ENCODE data around the gene ARSI.
A peak's percentile ranks its signal among the peaks of the same experiment; 100 is the strongest.

The ARSI gene

GRCh38 chr5:150262502-150262901, 40.2 kb downstream of the ARSI start:
- no peak overlapping the region for H2BK120ac ChIP-seq (ENCODE audit: low read depth, low read length)
- no peak overlapping the region for H3K23ac ChIP-seq (ENCODE audit: low read depth, low read length, poor library complexity)
- no CpG with 5 or more reads among the region's 7 CpGs for WGBS, 2 donors (ENCODE audit: extremely low coverage in 2 of 2, insufficient read length in 2 of 2, insufficient replicate concordance in 1 of 2)
- no peak overlapping the region for H4K91ac ChIP-seq (ENCODE audit: low read depth, low read length, poor library complexity)
- no peak overlapping the region for H2BK5ac ChIP-seq (ENCODE audit: low read length)
- H3K27ac ChIP-seq (replicated peaks; ENCODE audit: low read length) = no peak overlapping the region
- no peak overlapping the region for H4K8ac ChIP-seq (ENCODE audit: low read depth, low read length)
- no peak overlapping the region for H2AFZ ChIP-seq (ENCODE audit: low read length)
- no peak overlapping the region for H3K4me3 ChIP-seq (ENCODE audit: low read length in 2 of 2)
- no peak overlapping the region for H2BK15ac ChIP-seq (ENCODE audit: low read length)
- peaks cover 2% of the 10 kb centered on the region for H3K79me1 ChIP-seq (ENCODE audit: low read depth, low read length)
- no peaks in the 10 kb centered on the region for H3K27me3 ChIP-seq (ENCODE audit: control insufficient read depth in 3 of 3, insufficient read depth in 3 of 3, low read depth in 1 of 3, low read length in 3 of 3)
- no peak overlapping the region for H2AK5ac ChIP-seq (ENCODE audit: low read depth, low read length)
- peaks cover 15 to 31% of the 10 kb centered on the region in 2 donors for H3K4me1 ChIP-seq (ENCODE audit: control insufficient read depth in 2 of 2, insufficient read depth in 1 of 2, low read depth in 1 of 2, low read length in 2 of 2)
- no peak overlapping the region for H3K4me2 ChIP-seq (ENCODE audit: insufficient read depth, low read length, poor library complexity, severe bottlenecking)
- H3K9ac ChIP-seq (ENCODE audit: low read depth, low read length, poor library complexity) = no peak overlapping the region
- DNase-seq (ENCODE audit: low spot score) = no peak
- no peak overlapping the region for H3K14ac ChIP-seq (ENCODE audit: low read length)
- no peak overlapping the region for H3K4ac ChIP-seq (ENCODE audit: low read length)
- peaks cover 0 to 2% of the 10 kb centered on the region in 2 donors for H3K36me3 ChIP-seq (replicated peaks in 1 of 2; ENCODE audit: control insufficient read depth in 2 of 2, insufficient read depth in 2 of 2, low read length in 2 of 2)
- H3K18ac ChIP-seq (ENCODE audit: low read length) = no peak overlapping the region
- H3K9me3 ChIP-seq (replicated peaks in 1 of 2; ENCODE audit: control insufficient read depth in 2 of 2, insufficient read depth in 1 of 2, low read depth in 1 of 2, low read length in 2 of 2) = peaks cover 0 to 2% of the 10 kb centered on the region in 2 donors
- no peak overlapping the region for H2BK12ac ChIP-seq (ENCODE audit: low read length)

DNA sequence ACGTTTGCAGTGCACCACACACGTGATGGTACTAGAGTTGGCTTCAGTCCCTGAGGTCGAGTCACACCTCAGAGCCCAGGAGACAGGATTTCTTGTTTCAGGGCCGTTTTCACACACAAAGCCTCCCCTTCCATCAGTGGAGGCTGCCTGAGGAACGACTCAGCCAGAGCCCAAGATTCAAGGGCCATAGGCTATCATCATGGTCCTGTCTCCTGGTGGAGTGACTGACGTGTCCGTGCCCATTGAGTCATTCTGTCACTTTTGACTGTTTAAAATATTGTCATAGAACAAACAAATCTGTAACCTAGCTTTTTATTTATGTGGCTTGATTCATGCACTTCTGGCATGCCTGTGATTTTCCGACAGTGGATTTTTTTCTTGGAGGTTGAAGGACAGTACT, 41.5 kb downstream of the ARSI start:
- Histone ChIP-seq H3K23ac (ENCODE audit: low read depth, low read length, poor library complexity) (no peak overlapping the region), H3K4me1 (ENCODE audit: control insufficient read depth in 2 of 2, insufficient read depth in 1 of 2, low read depth in 1 of 2, low read length in 2 of 2) (peaks cover 18 to 34% of the 10 kb centered on the region in 2 donors), H2BK12ac (ENCODE audit: low read length) (no peak overlapping the region), H3K4me2 (ENCODE audit: insufficient read depth, low read length, poor library complexity, severe bottlenecking) (no peak overlapping the region), H2BK15ac (ENCODE audit: low read length) (no peak overlapping the region), H4K8ac (ENCODE audit: low read depth, low read length) (no peak overlapping the region), H3K9me3 (replicated peaks in 1 of 2; ENCODE audit: control insufficient read depth in 2 of 2, insufficient read depth in 1 of 2, low read depth in 1 of 2, low read length in 2 of 2) (peaks cover 0 to 2% of the 10 kb centered on the region in 2 donors), H2BK5ac (ENCODE audit: low read length) (no peak overlapping the region), H3K9ac (ENCODE audit: low read depth, low read length, poor library complexity) (no peak overlapping the region), H3K4me3 (ENCODE audit: low read length in 2 of 2) (no peak overlapping the region), H2AK5ac (ENCODE audit: low read depth, low read length) (no peak overlapping the region), H3K18ac (ENCODE audit: low read length) (no peak overlapping the region), H2BK120ac (ENCODE audit: low read depth, low read length) (no peak overlapping the region), H3K27ac (replicated peaks; ENCODE audit: low read length) (no peak overlapping the region), H3K14ac (ENCODE audit: low read length) (no peak overlapping the region), H3K36me3 (replicated peaks in 1 of 2; ENCODE audit: control insufficient read depth in 2 of 2, insufficient read depth in 2 of 2, low read length in 2 of 2) (peaks cover 0 to 2% of the 10 kb centered on the region in 2 donors), H4K91ac (ENCODE audit: low read depth, low read length, poor library complexity) (no peak overlapping the region), H3K4ac (ENCODE audit: low read length) (no peak overlapping the region), H3K27me3 (ENCODE audit: control insufficient read depth in 3 of 3, insufficient read depth in 3 of 3, low read depth in 1 of 3, low read length in 3 of 3) (no peaks in the 10 kb centered on the region), H2AFZ (ENCODE audit: low read length) (no peak overlapping the region), H3K79me1 (ENCODE audit: low read depth, low read length) (peaks cover 2% of the 10 kb centered on the region)
- WGBS, 2 donors (ENCODE audit: extremely low coverage in 2 of 2, insufficient read length in 2 of 2, insufficient replicate concordance in 1 of 2) = no CpG with 5 or more reads among the region's 8 CpGs
- no peak for DNase-seq (ENCODE audit: low spot score)

DNA sequence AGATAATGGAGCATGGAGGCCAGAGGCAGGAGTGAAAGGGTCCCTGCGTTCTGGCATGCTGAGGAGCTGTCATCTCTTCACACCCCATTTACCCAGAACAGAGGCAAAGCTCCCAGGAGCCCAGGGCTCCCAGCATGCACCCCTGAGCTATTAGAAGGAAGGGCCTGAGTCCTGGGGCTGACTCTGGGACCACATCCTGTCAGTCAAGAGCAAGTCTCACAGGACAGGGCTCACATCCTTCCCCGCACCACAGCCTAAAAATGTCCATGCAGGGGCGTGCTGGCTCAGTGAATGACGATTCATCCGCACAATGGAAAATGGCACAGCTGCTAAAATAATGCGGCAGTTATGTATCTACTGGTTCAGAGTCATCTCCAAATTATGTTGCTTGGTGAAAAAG, 44.6 kb downstream of the ARSI start:
- Histone ChIP-seq H2BK15ac (ENCODE audit: low read length) (no peak overlapping the region), H2AFZ (ENCODE audit: low read length) (peak overlapping the region; percentile 36), H3K4ac (ENCODE audit: low read length) (no peak overlapping the region), H4K8ac (ENCODE audit: low read depth, low read length) (no peak overlapping the region), H3K9ac (ENCODE audit: low read depth, low read length, poor library complexity) (no peak overlapping the region), H3K27ac (replicated peaks; ENCODE audit: low read length) (no peak overlapping the region), H4K91ac (ENCODE audit: low read depth, low read length, poor library complexity) (no peak overlapping the region), H2BK12ac (ENCODE audit: low read length) (no peak overlapping the region), H3K4me3 (ENCODE audit: low read length in 2 of 2) (no peak overlapping the region), H3K23ac (ENCODE audit: low read depth, low read length, poor library complexity) (no peak overlapping the region), H3K4me2 (ENCODE audit: insufficient read depth, low read length, poor library complexity, severe bottlenecking) (no peak overlapping the region), H2AK5ac (ENCODE audit: low read depth, low read length) (no peak overlapping the region), H3K4me1 (ENCODE audit: control insufficient read depth in 2 of 2, insufficient read depth in 1 of 2, low read depth in 1 of 2, low read length in 2 of 2) (peaks cover 25 to 45% of the 10 kb centered on the region in 2 donors), H3K9me3 (replicated peaks in 1 of 2; ENCODE audit: control insufficient read depth in 2 of 2, insufficient read depth in 1 of 2, low read depth in 1 of 2, low read length in 2 of 2) (no peaks in the 10 kb centered on the region), H2BK120ac (ENCODE audit: low read depth, low read length) (no peak overlapping the region), H3K27me3 (ENCODE audit: control insufficient read depth in 3 of 3, insufficient read depth in 3 of 3, low read depth in 1 of 3, low read length in 3 of 3) (no peaks in the 10 kb centered on the region), H3K18ac (ENCODE audit: low read length) (no peak overlapping the region), H3K36me3 (replicated peaks in 1 of 2; ENCODE audit: control insufficient read depth in 2 of 2, insufficient read depth in 2 of 2, low read length in 2 of 2) (no peaks in the 10 kb centered on the region), H3K14ac (ENCODE audit: low read length) (no peak overlapping the region), H2BK5ac (ENCODE audit: low read length) (no peak overlapping the region), H3K79me1 (ENCODE audit: low read depth, low read length) (no peaks in the 10 kb centered on the region)
- WGBS, 2 donors (ENCODE audit: extremely low coverage in 2 of 2, insufficient read length in 2 of 2, insufficient replicate concordance in 1 of 2) = no CpG with 5 or more reads among the region's 6 CpGs
- DNase-seq (ENCODE audit: low spot score) = peak; percentile 21

- Histone ChIP-seq H4K91ac (ENCODE audit: low read depth, low read length, poor library complexity) (no peak overlapping the region), H2BK5ac (ENCODE audit: low read length) (no peak overlapping the region), H2AK5ac (ENCODE audit: low read depth, low read length) (no peak overlapping the region), H3K23ac (ENCODE audit: low read depth, low read length, poor library complexity) (no peak overlapping the region), H2AFZ (ENCODE audit: low read length) (no peak overlapping the region), H3K4me1 (ENCODE audit: control insufficient read depth in 2 of 2, insufficient read depth in 1 of 2, low read depth in 1 of 2, low read length in 2 of 2) (peaks cover 25 to 44% of the 10 kb centered on the region in 2 donors), H3K9me3 (replicated peaks in 1 of 2; ENCODE audit: control insufficient read depth in 2 of 2, insufficient read depth in 1 of 2, low read depth in 1 of 2, low read length in 2 of 2) (no peaks in the 10 kb centered on the region), H3K4ac (ENCODE audit: low read length) (no peak overlapping the region), H3K79me1 (ENCODE audit: low read depth, low read length) (no peaks in the 10 kb centered on the region), H3K14ac (ENCODE audit: low read length) (no peak overlapping the region), H2BK15ac (ENCODE audit: low read length) (no peak overlapping the region), H3K36me3 (replicated peaks in 1 of 2; ENCODE audit: control insufficient read depth in 2 of 2, insufficient read depth in 2 of 2, low read length in 2 of 2) (no peaks in the 10 kb centered on the region), H3K27ac (replicated peaks; ENCODE audit: low read length) (no peak overlapping the region), H3K27me3 (ENCODE audit: control insufficient read depth in 3 of 3, insufficient read depth in 3 of 3, low read depth in 1 of 3, low read length in 3 of 3) (no peaks in the 10 kb centered on the region), H3K4me2 (ENCODE audit: insufficient read depth, low read length, poor library complexity, severe bottlenecking) (no peak overlapping the region), H2BK120ac (ENCODE audit: low read depth, low read length) (no peak overlapping the region), H3K18ac (ENCODE audit: low read length) (no peak overlapping the region), H3K9ac (ENCODE audit: low read depth, low read length, poor library complexity) (no peak overlapping the region), H2BK12ac (ENCODE audit: low read length) (no peak overlapping the region), H4K8ac (ENCODE audit: low read depth, low read length) (no peak overlapping the region), H3K4me3 (ENCODE audit: low read length in 2 of 2) (no peak overlapping the region)
- WGBS, 2 donors (ENCODE audit: extremely low coverage in 2 of 2, insufficient read length in 2 of 2, insufficient replicate concordance in 1 of 2) = no CpG with 5 or more reads among the region's 11 CpGs
- DNase-seq (ENCODE audit: low spot score) = no peak
Measured at GRCh38 chr5:150257424-150257823, 45.3 kb downstream of the ARSI start.

Measured in neuronal stem cell (in vitro differentiated cells).